A673 (cell line): ENCODE measurements around the gene BPIFA3. TPM values are rescaled to one million over a fixed set of nuclear protein-coding genes. Genes with fewer than 3 reads are reported as not detected.
A peak's percentile ranks its signal among the peaks of the same experiment; 100 is the strongest.

ENCODE experiments used
- BruUV-seq: library from RNA; stranded (reverse); fragments of 400-500 nt; replicated peaks from 2 replicates; lab custom pipeline; 2021; lab: Mats Ljungman, UMichigan
- CTCF ChIA-PET: fragments of 300-600 bp; sonication (Branson Sonifier 250); formaldehyde crosslinking; loops from one replicate; lab custom pipeline; 2022; ENCODE audit warnings: antibody characterized with exemption; lab: Charles Lee
- POLR2A ChIA-PET: fragments of 300-600 bp; sonication (Branson Sonifier 250); formaldehyde crosslinking; loops from one replicate; lab custom pipeline; 2022; ENCODE audit warnings: antibody characterized with exemption; ENCODE audit not compliant: low non-redundant PET; lab: Charles Lee
- DNase-seq: peaks from one replicate; pipeline ENCODE4 v3.0.0-alpha.2; 2015; ENCODE audit warnings: low spot score
- H3K27ac ChIP-seq: fragments of 200-600 bp; sonication (generic); 2 replicates; pipeline ENCODE4 v1.5.1; 2016; ENCODE audit warnings: mixed run types, low read depth, mild to moderate bottlenecking, mixed read lengths, antibody characterized with exemption, low read length; ENCODE audit not compliant: poor library complexity, severe bottlenecking
- H3K27me3 ChIP-seq: fragments of 200-600 bp; sonication (generic); replicated peaks from 2 replicates; pipeline ENCODE4 v1.6.1; 2017; ENCODE audit warnings: mixed run types, low read depth, mild to moderate bottlenecking, mixed read lengths, antibody characterized with exemption, low read length; ENCODE audit not compliant: insufficient read depth, poor library complexity
- H3K36me3 ChIP-seq: fragments of 200-600 bp; sonication (generic); 2 replicates; pipeline ENCODE4 v1.6.1; 2016; ENCODE audit warnings: mixed run types, mild to moderate bottlenecking, mixed read lengths, antibody characterized with exemption, low read length; ENCODE audit not compliant: insufficient read depth, poor library complexity, severe bottlenecking
- H3K4me1 ChIP-seq: fragments of 200-600 bp; sonication (generic); 2 replicates; pipeline ENCODE4 v1.6.1; 2017; ENCODE audit warnings: mixed run types, mild to moderate bottlenecking, mixed read lengths, antibody characterized with exemption, low read length; ENCODE audit not compliant: insufficient read depth, poor library complexity, severe bottlenecking
- H3K4me3 ChIP-seq: fragments of 200-600 bp; sonication (generic); 2 replicates; pipeline ENCODE4 v1.5.1; 2016; ENCODE audit warnings: low read depth, mixed run types, mild to moderate bottlenecking, mixed read lengths, low read length; ENCODE audit not compliant: poor library complexity, severe bottlenecking
- H3K9me3 ChIP-seq: fragments of 200-600 bp; sonication (generic); 2 replicates; pipeline ENCODE4 v1.6.1; 2016; ENCODE audit warnings: mixed run types, low read depth, mild to moderate bottlenecking, mixed read lengths, antibody characterized with exemption, low read length; ENCODE audit not compliant: poor library complexity, severe bottlenecking
- EZH2 ChIP-seq: fragments of 200-600 bp; sonication (generic); IDR thresholded peaks from 2 replicates; pipeline ENCODE4 v1.6.1; 2017; ENCODE audit warnings: borderline replicate concordance, low read depth, mild to moderate bottlenecking, mixed read lengths, antibody characterized with exemption, low read length; ENCODE audit not compliant: poor library complexity, severe bottlenecking
- intact Hi-C: fragments of 100-400 bp; cut with micrococcal nuclease; formaldehyde crosslinking; loops from one replicate; pipeline ENCODE4 v1.10.0; 2022; ENCODE audit not compliant: unreplicated experiment
- total RNA-seq: library from RNA; stranded (reverse); gene quantifications from 2 replicates; pipeline ENCODE4 v1.2.3, GENCODE V29; 2021
- TF ChIP-seq, protein P1 (sequence below): fragments of 300-800, 200-600 bp; sonication (generic); conservative IDR thresholded peaks from 2 replicates; pipeline ENCODE4 v1.5.1; 2017; ENCODE audit warnings: low read depth, mild to moderate bottlenecking, antibody characterized with exemption, low read length, moderate library complexity, mixed read lengths

Gene BPIFA3
- total RNA-seq, 1 experiment from 2014 or later = not detected

DNA sequence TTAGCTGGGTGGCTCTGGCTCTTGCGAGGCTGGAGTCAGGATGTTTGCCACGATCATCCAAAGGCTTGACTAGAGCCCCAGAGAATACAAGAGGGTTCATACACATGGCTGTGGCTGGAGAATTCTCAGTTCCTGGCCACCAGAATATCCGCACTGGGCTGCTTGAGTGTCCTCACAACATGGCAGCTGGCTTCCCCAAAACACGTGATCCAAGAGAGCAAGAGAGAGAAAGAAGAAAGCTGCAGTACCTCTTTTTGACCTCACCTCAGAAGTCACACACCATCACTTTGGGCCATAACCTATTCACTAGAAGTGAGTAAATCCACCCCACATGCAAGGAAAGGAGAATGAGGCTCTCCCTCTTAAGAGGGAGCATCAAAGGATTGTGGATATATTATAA, 44.3 kb downstream of the BPIFA3 start:
- intact Hi-C loops = no loop called here
- POLR2A ChIA-PET = no interaction called here
- no peak for TF ChIP-seq EZH2
- TF ChIP-seq, protein P1, sequence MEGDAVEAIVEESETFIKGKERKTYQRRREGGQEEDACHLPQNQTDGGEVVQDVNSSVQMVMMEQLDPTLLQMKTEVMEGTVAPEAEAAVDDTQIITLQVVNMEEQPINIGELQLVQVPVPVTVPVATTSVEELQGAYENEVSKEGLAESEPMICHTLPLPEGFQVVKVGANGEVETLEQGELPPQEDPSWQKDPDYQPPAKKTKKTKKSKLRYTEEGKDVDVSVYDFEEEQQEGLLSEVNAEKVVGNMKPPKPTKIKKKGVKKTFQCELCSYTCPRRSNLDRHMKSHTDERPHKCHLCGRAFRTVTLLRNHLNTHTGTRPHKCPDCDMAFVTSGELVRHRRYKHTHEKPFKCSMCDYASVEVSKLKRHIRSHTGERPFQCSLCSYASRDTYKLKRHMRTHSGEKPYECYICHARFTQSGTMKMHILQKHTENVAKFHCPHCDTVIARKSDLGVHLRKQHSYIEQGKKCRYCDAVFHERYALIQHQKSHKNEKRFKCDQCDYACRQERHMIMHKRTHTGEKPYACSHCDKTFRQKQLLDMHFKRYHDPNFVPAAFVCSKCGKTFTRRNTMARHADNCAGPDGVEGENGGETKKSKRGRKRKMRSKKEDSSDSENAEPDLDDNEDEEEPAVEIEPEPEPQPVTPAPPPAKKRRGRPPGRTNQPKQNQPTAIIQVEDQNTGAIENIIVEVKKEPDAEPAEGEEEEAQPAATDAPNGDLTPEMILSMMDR = no peak
- CTCF ChIA-PET = no interaction called here
- no peaks in the 10 kb centered on the region for H3K9me3 ChIP-seq
- no peak overlapping the region for H3K4me3 ChIP-seq
- no peak overlapping the region for H3K27ac ChIP-seq
- H3K27me3 ChIP-seq = peaks cover 41% of the 10 kb centered on the region
- DNase-seq = no peak
- BruUV-seq = no TSS peak
- no peaks in the 10 kb centered on the region for H3K36me3 ChIP-seq
- no peaks in the 10 kb centered on the region for H3K4me1 ChIP-seq

DNA sequence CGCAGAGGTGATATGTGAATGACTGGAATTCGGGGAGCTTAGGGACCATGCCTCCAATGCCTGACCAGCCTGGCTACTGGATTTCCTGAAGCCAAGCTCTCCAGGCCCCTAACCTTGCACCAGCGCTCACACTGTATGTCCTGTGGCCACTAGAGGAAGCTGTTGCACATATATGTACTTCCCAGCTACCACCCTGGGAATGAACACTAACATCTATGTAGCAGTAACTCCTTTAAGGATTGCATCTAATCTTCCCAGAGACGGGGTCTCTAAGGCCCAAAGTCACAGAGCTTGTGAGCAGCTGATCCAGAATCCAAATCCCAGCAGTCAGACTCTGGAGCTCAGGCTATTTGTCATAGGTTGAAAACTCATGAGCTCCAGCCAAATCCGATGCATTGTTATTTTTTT, 45.5 kb downstream of the BPIFA3 start:
- no peak overlapping the region for H3K4me3 ChIP-seq
- no peaks in the 10 kb centered on the region for H3K9me3 ChIP-seq
- no peak for TF ChIP-seq EZH2
- TF ChIP-seq, protein P1 = peak; percentile 69
- no peak overlapping the region for H3K27ac ChIP-seq
- CTCF ChIA-PET = no interaction called here
- H3K27me3 ChIP-seq = peaks cover 41% of the 10 kb centered on the region
- peak; percentile 43 for DNase-seq
- intact Hi-C loops = no loop called here
- no peaks in the 10 kb centered on the region for H3K36me3 ChIP-seq
- BruUV-seq = no TSS peak
- POLR2A ChIA-PET = no interaction called here
- no peaks in the 10 kb centered on the region for H3K4me1 ChIP-seq

DNA sequence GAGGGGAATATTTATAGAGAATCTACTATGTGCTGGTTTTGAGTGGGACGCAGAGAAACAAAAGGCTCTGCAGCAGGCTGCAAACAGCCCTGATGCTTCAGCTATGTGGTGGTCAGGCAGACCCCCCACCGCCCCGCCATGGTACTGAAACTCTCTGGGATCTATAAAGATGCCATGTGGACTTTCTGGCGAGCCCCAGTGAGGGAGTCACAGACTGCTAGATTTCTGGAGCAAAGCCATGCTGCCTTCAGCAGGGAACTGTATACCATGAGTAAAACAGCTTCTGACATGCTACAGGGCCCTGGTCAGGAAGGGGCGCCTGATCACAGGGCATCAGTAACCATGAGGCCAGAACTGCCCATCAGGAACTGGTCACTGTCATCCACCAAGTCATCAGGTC, 46.6 kb downstream of the BPIFA3 start:
- intact Hi-C loops = no loop called here
- Histone ChIP-seq H3K4me1 (no peaks in the 10 kb centered on the region), H3K27me3 (peaks cover 41% of the 10 kb centered on the region), H3K4me3 (no peak overlapping the region), H3K36me3 (no peaks in the 10 kb centered on the region), H3K27ac (no peak overlapping the region), H3K9me3 (no peaks in the 10 kb centered on the region)
- DNase-seq = no peak
- ChIA-PET CTCF (no interaction called here), POLR2A (no interaction called here)
- no TSS peak for BruUV-seq
- no peak for TF ChIP-seq EZH2
- TF ChIP-seq, protein P1 = no peak
